Coronary artery (tissue), 2 donors: ENCODE measurements around the gene GSPT1.
"Not testable (repeated sequence)": the region's sequence is repeated elsewhere in the genome, so short reads cannot be mapped to it uniquely, and the experiment has no call there.

Source experiments
- DNase-seq: peaks from one replicate; pipeline ENCODE4 v3.0.0-alpha.2; 2017; ENCODE audit warnings: low spot score
- H3K27ac ChIP-seq, 2 donors: fragments of 200-600 bp; sonication (generic); one replicate each; pipeline ENCODE4 v1.5.1; 2016 to 2019
- H3K4me3 ChIP-seq: fragments of 200-600 bp; sonication (generic); 2 replicates; pipeline ENCODE4 v1.5.1; 2016; ENCODE audit warnings: mild to moderate bottlenecking, moderate library complexity
- CTCF ChIP-seq: fragments of 200-600 bp; sonication (generic); IDR thresholded peaks from one replicate; pipeline ENCODE4 v1.5.1; 2019; ENCODE audit warnings: antibody characterized with exemption

The GSPT1 gene

DNA sequence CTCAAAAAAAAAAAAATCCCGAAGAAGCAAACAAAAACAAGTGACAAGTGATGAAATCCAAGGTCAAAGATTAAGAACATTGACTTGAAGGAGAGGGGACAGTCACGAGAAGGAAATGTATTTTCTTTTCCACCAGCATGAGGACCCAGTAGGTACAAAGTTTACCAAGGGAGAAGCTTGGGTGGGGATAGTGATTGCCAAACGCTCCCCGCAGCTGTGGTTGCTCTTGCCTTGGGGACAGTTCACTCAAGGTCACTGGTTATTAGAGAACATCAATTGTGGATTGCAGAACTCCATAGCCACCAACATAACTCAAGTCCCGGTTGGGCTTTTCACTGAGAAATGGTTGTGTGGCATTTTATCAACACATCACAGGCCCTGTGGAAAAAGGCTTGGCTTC, 91.4 kb downstream of the GSPT1 start:
- Histone ChIP-seq H3K4me3 (no peak overlapping the region), H3K27ac (peak overlapping the region in 1 of 2 donors; percentile 31)
- no peak for DNase-seq
- TF ChIP-seq CTCF, result no peak

DNA sequence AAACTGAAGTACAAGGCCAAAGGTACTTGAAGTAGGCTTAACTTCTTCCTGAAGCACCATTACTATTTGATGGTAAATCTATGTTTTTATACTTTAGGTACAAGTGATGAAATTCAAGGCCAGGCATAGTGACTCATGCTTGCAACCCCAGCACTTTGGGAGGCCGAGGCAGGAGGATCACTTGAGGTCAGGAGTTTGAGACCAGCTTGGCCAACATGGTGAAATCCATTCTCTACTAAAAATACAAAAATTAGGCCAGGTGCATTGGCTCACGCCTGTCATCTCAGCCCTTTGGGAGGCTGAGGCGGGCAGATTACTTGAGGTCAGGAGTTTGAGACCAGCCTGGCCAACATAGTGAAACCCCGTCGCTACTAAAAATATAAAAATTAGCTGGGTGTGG, 92.1 kb downstream of the GSPT1 start:
- not testable (repeated sequence) for H3K27ac ChIP-seq, DNase-seq, H3K4me3 ChIP-seq

DNA sequence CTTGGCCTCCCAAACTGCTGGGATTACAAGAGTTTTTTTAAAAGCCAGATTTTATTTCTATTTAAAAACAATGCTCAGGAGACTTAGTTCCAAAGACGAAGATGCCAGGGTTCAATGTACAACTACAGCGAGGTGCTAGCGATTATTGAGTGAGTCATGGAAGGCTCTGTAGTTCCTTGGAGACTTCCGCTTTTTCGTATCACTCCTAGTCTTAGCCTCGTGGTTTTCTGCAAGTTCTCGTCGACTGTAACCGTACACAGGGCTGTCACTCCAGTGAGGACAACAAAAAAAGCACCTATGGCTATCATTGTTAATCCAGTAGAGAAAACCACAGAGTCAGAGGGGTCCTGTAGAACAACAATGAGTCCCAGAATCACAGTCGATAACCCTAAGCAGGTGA, 96.0 kb downstream of the GSPT1 start:
- H3K4me3 ChIP-seq, result no peak overlapping the region
- H3K27ac ChIP-seq, result no peak overlapping the region
- TF ChIP-seq CTCF, result no peak
- no peak for DNase-seq

GRCh38 chr16:11818970-11819369, 96.8 kb downstream of the GSPT1 start:
- not testable (repeated sequence) for DNase-seq, H3K4me3 ChIP-seq, H3K27ac ChIP-seq
